ENCODE measurements around the gene KCNIP1. TPM values are rescaled to one million over a fixed set of nuclear protein-coding genes. Genes with fewer than 3 reads are reported as not detected.
A peak's percentile ranks its signal among the peaks of the same experiment; 100 is the strongest.

KCNIP1 gene
- total RNA-seq, 1 donor from 2014 or later: 0.45 TPM

- Histone ChIP-seq H3K27ac (ENCODE audit: low read depth, low read length) (no peak overlapping the region), H4K20me1 (ENCODE audit: insufficient read depth, low read length) (no peaks in the 10 kb centered on the region), H3K79me2 (ENCODE audit: insufficient read depth, low read length) (no peaks in the 10 kb centered on the region), H3K4me1 (ENCODE audit: insufficient read depth, low read length) (no peaks in the 10 kb centered on the region), H3K9ac (ENCODE audit: low read length) (no peak overlapping the region), H3K4me3 (ENCODE audit: insufficient read depth, low read depth, low read length) (no peak overlapping the region), H2AFZ (ENCODE audit: low read depth, low read length) (no peak overlapping the region), H3K4me2 (ENCODE audit: low read length) (no peak overlapping the region), H3K27me3 (ENCODE audit: insufficient read depth, low read length) (peaks cover 21% of the 10 kb centered on the region), H3K9me3 (ENCODE audit: insufficient read depth, low read depth, low read length) (no peaks in the 10 kb centered on the region), H3K36me3 (ENCODE audit: insufficient read depth, low read length) (no peaks in the 10 kb centered on the region)
- FAIRE-seq: no peak
- no peaks in the 10 kb centered on the region for H3K36me3 Mint-ChIP-seq (ENCODE audit: low read depth, unreplicated experiment)
- H3K27ac Mint-ChIP-seq (ENCODE audit: unreplicated experiment): no peak overlapping the region
- peaks cover under 1% of the 10 kb centered on the region for H3K4me1 Mint-ChIP-seq (ENCODE audit: low read depth, unreplicated experiment)
- H3K4me3 Mint-ChIP-seq (ENCODE audit: unreplicated experiment): no peak overlapping the region
- H3K27me3 Mint-ChIP-seq (ENCODE audit: low read depth, unreplicated experiment): peaks cover 46% of the 10 kb centered on the region
- peaks cover 4% of the 10 kb centered on the region for H3K9me3 Mint-ChIP-seq (ENCODE audit: unreplicated experiment)
- no peak for DNase-seq (ENCODE audit: low read depth)
- TF ChIP-seq CTCF (IDR thresholded peaks at IDR 0.05; ENCODE audit: insufficient read depth, low read depth, low read length): no peak
- no peak for TF ChIP-seq EZH2 (IDR thresholded peaks at IDR 0.05; ENCODE audit: insufficient read depth, low read length)
Measured at GRCh38 chr5:170565072-170565471, 61.3 kb downstream of the KCNIP1 start.

GRCh38 chr5:170569101-170569500 is 65.3 kb downstream of the KCNIP1 start:
- DNase-seq (ENCODE audit: low read depth) (no peak), FAIRE-seq (no peak)
- Histone ChIP-seq H2AFZ (ENCODE audit: low read depth, low read length) (no peak overlapping the region), H4K20me1 (ENCODE audit: insufficient read depth, low read length) (no peaks in the 10 kb centered on the region), H3K9ac (ENCODE audit: low read length) (no peak overlapping the region), H3K79me2 (ENCODE audit: insufficient read depth, low read length) (no peaks in the 10 kb centered on the region), H3K4me3 (ENCODE audit: insufficient read depth, low read depth, low read length) (no peak overlapping the region), H3K9me3 (ENCODE audit: insufficient read depth, low read depth, low read length) (no peaks in the 10 kb centered on the region), H3K27ac (ENCODE audit: low read depth, low read length) (no peak overlapping the region), H3K4me2 (ENCODE audit: low read length) (no peak overlapping the region), H3K4me1 (ENCODE audit: insufficient read depth, low read length) (peaks cover 14% of the 10 kb centered on the region), H3K36me3 (ENCODE audit: insufficient read depth, low read length) (no peaks in the 10 kb centered on the region), H3K27me3 (ENCODE audit: insufficient read depth, low read length) (peaks cover 6% of the 10 kb centered on the region)
- no peaks in the 10 kb centered on the region for H3K36me3 Mint-ChIP-seq (ENCODE audit: low read depth, unreplicated experiment)
- H3K27ac Mint-ChIP-seq (ENCODE audit: unreplicated experiment): no peak overlapping the region
- TF ChIP-seq EZH2 (IDR thresholded peaks at IDR 0.05; ENCODE audit: insufficient read depth, low read length) (no peak), CTCF (IDR thresholded peaks at IDR 0.05; ENCODE audit: insufficient read depth, low read depth, low read length) (no peak)
- peaks cover 29% of the 10 kb centered on the region for H3K4me1 Mint-ChIP-seq (ENCODE audit: low read depth, unreplicated experiment)
- peaks cover 22% of the 10 kb centered on the region for H3K27me3 Mint-ChIP-seq (ENCODE audit: low read depth, unreplicated experiment)
- peaks cover 4% of the 10 kb centered on the region for H3K9me3 Mint-ChIP-seq (ENCODE audit: unreplicated experiment)
- no peak overlapping the region for H3K4me3 Mint-ChIP-seq (ENCODE audit: unreplicated experiment)

- Mint-ChIP-seq H3K27me3 (ENCODE audit: low read depth, unreplicated experiment) (peaks cover 17% of the 10 kb centered on the region), H3K36me3 (ENCODE audit: low read depth, unreplicated experiment) (no peaks in the 10 kb centered on the region), H3K27ac (ENCODE audit: unreplicated experiment) (peak overlapping the region; percentile 75), H3K4me1 (ENCODE audit: low read depth, unreplicated experiment) (peaks cover 29% of the 10 kb centered on the region), H3K4me3 (ENCODE audit: unreplicated experiment) (no peak overlapping the region), H3K9me3 (ENCODE audit: unreplicated experiment) (peaks cover 4% of the 10 kb centered on the region)
- no peak overlapping the region for H3K27ac ChIP-seq (ENCODE audit: low read depth, low read length)
- no peak overlapping the region for H2AFZ ChIP-seq (ENCODE audit: low read depth, low read length)
- no peaks in the 10 kb centered on the region for H3K36me3 ChIP-seq (ENCODE audit: insufficient read depth, low read length)
- TF ChIP-seq CTCF (IDR thresholded peaks at IDR 0.05; ENCODE audit: insufficient read depth, low read depth, low read length) (no peak), EZH2 (IDR thresholded peaks at IDR 0.05; ENCODE audit: insufficient read depth, low read length) (no peak)
- no peaks in the 10 kb centered on the region for H4K20me1 ChIP-seq (ENCODE audit: insufficient read depth, low read length)
- H3K27me3 ChIP-seq (ENCODE audit: insufficient read depth, low read length): peaks cover 6% of the 10 kb centered on the region
- H3K9ac ChIP-seq (ENCODE audit: low read length): no peak overlapping the region
- no peak overlapping the region for H3K4me2 ChIP-seq (ENCODE audit: low read length)
- peaks cover 14% of the 10 kb centered on the region for H3K4me1 ChIP-seq (ENCODE audit: insufficient read depth, low read length)
- no peaks in the 10 kb centered on the region for H3K9me3 ChIP-seq (ENCODE audit: insufficient read depth, low read depth, low read length)
- H3K4me3 ChIP-seq (ENCODE audit: insufficient read depth, low read depth, low read length): no peak overlapping the region
- DNase-seq (ENCODE audit: low read depth): no peak
- no peak for FAIRE-seq
- H3K79me2 ChIP-seq (ENCODE audit: insufficient read depth, low read length): no peaks in the 10 kb centered on the region
Measured at GRCh38 chr5:170570476-170570875, 66.7 kb downstream of the KCNIP1 start.
